ENCODE data around the gene RPUSD1. TPM values are rescaled to one million over a fixed set of nuclear protein-coding genes. Genes with fewer than 3 reads are reported as not detected.

Gene RPUSD1
- total RNA-seq, 1 donor from 2014 or later: 31.0 TPM

DNA sequence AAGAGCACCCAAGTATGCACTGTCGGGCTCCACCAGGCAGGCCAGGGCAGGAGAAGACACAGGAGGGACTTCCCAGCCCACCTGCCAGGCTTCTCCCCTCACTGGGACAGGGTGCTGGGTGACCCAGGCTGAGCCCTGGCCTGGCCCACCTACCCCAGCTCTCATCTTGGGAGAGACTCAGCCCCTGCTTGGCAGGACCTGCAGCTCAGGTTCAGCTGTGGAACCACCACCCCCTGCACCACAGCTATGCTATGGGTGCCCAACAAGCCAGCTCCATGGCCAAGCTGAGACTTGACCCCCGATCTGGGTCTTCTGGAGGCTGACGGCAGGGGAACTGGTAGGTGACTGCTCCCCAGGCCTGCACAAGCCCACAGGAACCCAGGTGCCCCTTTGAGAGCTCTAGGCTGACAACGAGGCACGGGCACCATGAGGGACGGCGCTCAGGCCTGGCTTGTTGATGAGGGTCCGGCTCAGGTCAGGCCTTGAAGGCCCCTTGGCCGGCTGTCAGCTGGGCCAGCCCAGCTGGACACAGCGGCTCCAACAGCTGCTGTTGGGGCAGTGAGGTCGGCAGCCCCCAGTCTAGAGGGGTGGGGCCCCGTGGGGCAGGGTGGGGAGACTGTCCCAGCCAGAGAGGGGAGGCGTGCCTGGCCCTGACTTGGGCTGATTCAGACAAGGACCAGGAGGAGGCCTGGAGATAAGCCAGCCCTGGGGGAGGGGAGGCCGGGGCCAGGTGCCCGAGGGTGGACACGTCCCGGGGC, 4.6 kb downstream of the RPUSD1 start:
- no peak for TF ChIP-seq CTCF (conservative IDR thresholded peaks at IDR 0.05; ENCODE audit: low read depth, low read length)
- no peak for DNase-seq (ENCODE audit: low read depth)
- H3K4me3 ChIP-seq (ENCODE audit: low read depth, low read length): no peak overlapping the region

GRCh38 chr16:782766-783403, 5.3 kb downstream of the RPUSD1 start:
- DNase-seq (ENCODE audit: low read depth): no peak
- no peak for TF ChIP-seq CTCF (conservative IDR thresholded peaks at IDR 0.05; ENCODE audit: low read depth, low read length)
- no peak overlapping the region for H3K4me3 ChIP-seq (ENCODE audit: low read depth, low read length)

GRCh38 chr16:782258-782657, 5.9 kb downstream of the RPUSD1 start:
- no peak for DNase-seq (ENCODE audit: low read depth)
- no peak overlapping the region for H3K4me3 ChIP-seq (ENCODE audit: low read depth, low read length)
- TF ChIP-seq CTCF (conservative IDR thresholded peaks at IDR 0.05; ENCODE audit: low read depth, low read length): no peak

- H3K4me3 ChIP-seq (ENCODE audit: low read depth, low read length): no peak overlapping the region
- no peak for DNase-seq (ENCODE audit: low read depth)
- no peak for TF ChIP-seq CTCF (conservative IDR thresholded peaks at IDR 0.05; ENCODE audit: low read depth, low read length)
Observed at GRCh38 chr16:781346-782010, 6.7 kb downstream of the RPUSD1 start.

DNA sequence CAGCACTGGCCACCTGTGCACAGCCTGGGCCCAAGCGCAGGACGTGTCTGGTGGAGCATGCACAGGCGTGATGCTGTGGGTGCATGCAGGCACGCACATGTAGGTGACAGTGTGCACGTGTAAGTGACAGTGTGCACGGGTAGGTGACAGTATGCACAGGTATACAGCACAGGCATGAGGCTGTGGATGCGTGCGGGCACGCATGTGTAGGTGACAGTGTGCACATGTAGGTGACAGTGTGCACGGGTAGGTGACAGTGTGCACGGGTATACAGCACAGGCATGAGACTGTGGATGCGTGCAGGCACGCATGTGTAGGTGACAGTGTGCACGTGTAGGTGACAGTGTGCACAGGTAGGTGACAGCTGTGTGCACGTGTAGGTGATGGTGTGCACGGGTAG, 7.9 kb downstream of the RPUSD1 start:
- no peak for DNase-seq (ENCODE audit: low read depth)
- TF ChIP-seq CTCF (conservative IDR thresholded peaks at IDR 0.05; ENCODE audit: low read depth, low read length): no peak
- H3K4me3 ChIP-seq (ENCODE audit: low read depth, low read length): no peak overlapping the region

DNA sequence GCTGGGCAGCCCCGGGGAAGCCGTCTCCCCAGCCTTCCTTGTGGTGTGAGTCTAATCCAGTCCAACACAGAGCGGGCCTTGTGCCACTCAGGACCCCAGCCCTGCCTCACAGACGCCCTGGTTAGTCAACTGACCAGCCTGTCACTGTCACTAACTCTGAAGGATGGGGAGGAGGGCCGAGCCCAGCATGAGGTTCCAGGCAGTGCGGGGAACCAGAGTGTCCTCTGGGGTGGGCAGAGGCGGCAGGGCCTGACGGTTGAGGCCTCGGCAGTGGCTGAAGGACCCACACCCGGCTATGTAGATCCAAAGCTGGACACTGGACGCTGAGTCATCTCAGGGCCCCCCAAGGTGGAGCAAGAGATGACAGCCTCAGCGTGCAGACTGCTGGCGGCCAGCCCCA, 8.6 kb downstream of the RPUSD1 start:
- no peak for DNase-seq (ENCODE audit: low read depth)
- H3K4me3 ChIP-seq (ENCODE audit: low read depth, low read length): no peak overlapping the region
- no peak for TF ChIP-seq CTCF (conservative IDR thresholded peaks at IDR 0.05; ENCODE audit: low read depth, low read length)
